NCI-H524 (cell line): ENCODE measurements around the gene GMPR.
A peak's percentile ranks its signal among the peaks of the same experiment; 100 is the strongest.

Experiments
- DNase-seq, 2 experiments: peaks; one replicate each; lab custom pipeline; 2025; lab: John Stamatoyannopoulos, UW

The GMPR gene

GRCh38 chr6:16238057-16238962 lies at the start of gene GMPR:
Gene GMPR, plus strand, starts transcription at chr6:16238587. Its CDS starts 107 bp downstream, at chr6:16238694.
- DNase-seq = peak; percentile 51 to 58

GRCh38 chr6:16190214-16190613 lies 48.2 kb upstream of the GMPR start:
- no peak for DNase-seq

- no peak for DNase-seq
Observed at GRCh38 chr6:16196260-16196983, 42.0 kb upstream of the GMPR start.

GRCh38 chr6:16196984-16197546 lies 41.3 kb upstream of the GMPR start:
- DNase-seq = no peak

- no peak for DNase-seq
Observed at GRCh38 chr6:16198061-16198705, 40.2 kb upstream of the GMPR start.

GRCh38 chr6:16199804-16200203 lies 38.6 kb upstream of the GMPR start:
- DNase-seq = peak in 1 of 2 experiments; percentile 58

- no peak for DNase-seq
Observed at GRCh38 chr6:16200321-16200883, 38.0 kb upstream of the GMPR start.

GRCh38 chr6:16201706-16202105 lies 36.7 kb upstream of the GMPR start:
- no peak for DNase-seq

GRCh38 chr6:16204653-16205376 lies 33.6 kb upstream of the GMPR start:
- DNase-seq = no peak

GRCh38 chr6:16205377-16206144 lies 32.8 kb upstream of the GMPR start:
- peak in 1 of 2 experiments; percentile 60 for DNase-seq

GRCh38 chr6:16206595-16207037 lies 31.8 kb upstream of the GMPR start:
- DNase-seq = peak; percentile 25 to 78

- no peak for DNase-seq
Observed at GRCh38 chr6:16208989-16209388, 29.4 kb upstream of the GMPR start.

- no peak for DNase-seq
Observed at GRCh38 chr6:16209539-16209938, 28.8 kb upstream of the GMPR start.

- no peak for DNase-seq
Observed at GRCh38 chr6:16212276-16212675, 26.1 kb upstream of the GMPR start.

GRCh38 chr6:16216501-16217155 lies 21.8 kb upstream of the GMPR start:
- peak in 1 of 2 experiments; percentile 21 for DNase-seq

- DNase-seq = no peak
Observed at GRCh38 chr6:16217156-16217721, 21.1 kb upstream of the GMPR start.

- no peak for DNase-seq
Observed at GRCh38 chr6:16222826-16223225, 15.6 kb upstream of the GMPR start.

- no peak for DNase-seq
Observed at GRCh38 chr6:16223362-16223761, 15.0 kb upstream of the GMPR start.

- no peak for DNase-seq
Observed at GRCh38 chr6:16224409-16224808, 14.0 kb upstream of the GMPR start.
